Transverse colon (tissue), 4 donors: ENCODE data around the gene ANAPC15.

Source experiments
- CTCF ChIP-seq, 5 experiments: fragments of 200-600 bp in 3 of 5; fragments of 450-650 bp in 2 of 5; sonication (generic) in 3 of 5; IDR thresholded peaks; 1 replicate in 2 of 5; 2 replicates in 3 of 5; pipeline ENCODE4 v1.5.1; 2016 to 2017; ENCODE audit warnings: antibody characterized with exemption in 5 of 5, inconsistent platforms in 3 of 5, mild to moderate bottlenecking in 2 of 5, moderate library complexity in 1 of 5
- EP300 ChIP-seq: sonication (generic); formaldehyde crosslinking; IDR thresholded peaks from one replicate; pipeline ENCODE4 v1.6.1; 2017; ENCODE audit warnings: antibody characterized with exemption, low read depth
- POLR2A ChIP-seq: fragments of 450-650 bp; IDR thresholded peaks from one replicate; pipeline ENCODE4 v1.6.1; 2016; ENCODE audit warnings: antibody characterized with exemption, mild to moderate bottlenecking, moderate library complexity
- POLR2AphosphoS5 ChIP-seq, 3 donors: sonication (generic); formaldehyde crosslinking; IDR thresholded peaks; one replicate each; pipeline ENCODE4 v1.6.1; 2016; ENCODE audit warnings: antibody characterized with exemption in 3 of 3

GRCh38 chr11:72102946-72103753 lies 9.3 kb downstream of the ANAPC15 start, which contains the start of gene LAMTOR1:
- peak; percentile 89 for TF ChIP-seq POLR2A
- TF ChIP-seq CTCF (IDR thresholded peaks at IDR 0.05), result peak; percentile 39 to 89 (median 43)
- peak; percentile 71 to 92 (median 89) for TF ChIP-seq POLR2AphosphoS5 (IDR thresholded peaks at IDR 0.05)
- no peak for TF ChIP-seq EP300
